B cell (primary cell): ENCODE measurements around the gene PRDX2. TPM values are rescaled to one million over a fixed set of nuclear protein-coding genes. Genes with fewer than 3 reads are reported as not detected.

Experiments used
- ATAC-seq: fragments of 200-7000 bp; cut with Tn5 transposase; one replicate; pipeline ENCODE4 v1.10.0; 2021; ENCODE audit warnings: low read depth, mild to moderate bottlenecking, moderate number of reproducible peaks, moderate library complexity
- CTCF ChIA-PET: fragments of 350-600 bp; sonication (Branson Sonifier 250); formaldehyde crosslinking; loops from one replicate; lab custom pipeline; 2021; ENCODE audit warnings: antibody characterized with exemption, inconsistent platforms; lab: Charles Lee
- POLR2A ChIA-PET: fragments of 350-600 bp; sonication (Branson Sonifier 250); formaldehyde crosslinking; loops from one replicate; lab custom pipeline; 2021; ENCODE audit warnings: antibody characterized with exemption; lab: Charles Lee
- DNase-seq: peaks from one replicate; pipeline ENCODE4 v3.0.0; 2013
- H2AFZ ChIP-seq: 2 replicates; pipeline ENCODE4 v1.6.1; 2012; ENCODE audit warnings: mild to moderate bottlenecking, low read depth, low read length; ENCODE audit not compliant: insufficient read depth, poor library complexity, severe bottlenecking
- H3K27ac ChIP-seq, 2 donors: 1 replicate in 1 of 2; 2 replicates in 1 of 2; pipeline ENCODE4 v1.5.1; 2012 to 2013; ENCODE audit warnings: low read length in 2 of 2, mild to moderate bottlenecking in 2 of 2, moderate library complexity in 1 of 2
- H3K27me3 ChIP-seq, 4 experiments: fragments of 200-600 bp in 1 of 4; sonication (generic) in 1 of 4; replicated peaks in 1 of 4; 1 replicate in 2 of 4; 2 replicates in 2 of 4; pipeline versions ENCODE4 v1.6.1 to v1.7.0; 2013 to 2016; ENCODE audit warnings: low read length in 3 of 4, mild to moderate bottlenecking in 2 of 4, mixed read lengths in 1 of 4, moderate library complexity in 1 of 4; ENCODE audit not compliant: insufficient read depth in 4 of 4, control insufficient read depth in 3 of 4; ENCODE audit errors: control extremely low read depth in 1 of 4
- H3K36me3 ChIP-seq, 2 experiments: replicated peaks in 1 of 2; 1 replicate in 1 of 2; 2 replicates in 1 of 2; pipeline versions ENCODE4 v1.6.1 to v1.7.1; 2013; ENCODE audit warnings: low read length in 1 of 2; ENCODE audit not compliant: insufficient read depth in 2 of 2, control insufficient read depth in 1 of 2; ENCODE audit errors: control extremely low read depth in 1 of 2, extremely low read depth in 1 of 2
- H3K4me1 ChIP-seq, 2 donors: fragments of 200-600 bp in 1 of 2; sonication (generic) in 1 of 2; 1 replicate in 1 of 2; 2 replicates in 1 of 2; pipeline versions ENCODE4 v1.5.1 to v1.6.1; 2013 to 2017; ENCODE audit warnings: low read length in 2 of 2; ENCODE audit not compliant: control insufficient read depth in 2 of 2, insufficient read depth in 2 of 2
- H3K4me2 ChIP-seq: replicated peaks from 2 replicates; pipeline ENCODE3; 2012; ENCODE audit warnings: mild to moderate bottlenecking, low read depth, low read length; ENCODE audit not compliant: poor library complexity, severe bottlenecking
- H3K4me3 ChIP-seq, 5 experiments: fragments of 200-600 bp in 1 of 5; sonication (generic) in 1 of 5; 1 replicate in 3 of 5; 2 replicates in 2 of 5; pipeline versions ENCODE4 v1.5.1 to v1.7.0; 2011 to 2016; ENCODE audit warnings: low read length in 4 of 5, mild to moderate bottlenecking in 4 of 5, low read depth in 2 of 5, control low read depth in 1 of 5, moderate library complexity in 1 of 5; ENCODE audit not compliant: insufficient read depth in 1 of 5; ENCODE audit errors: control extremely low read depth in 1 of 5, extremely low read depth in 1 of 5
- H3K79me2 ChIP-seq: fragments of 200-600 bp; sonication (generic); one replicate; pipeline ENCODE4 v1.6.0; 2016; ENCODE audit warnings: low read length; ENCODE audit not compliant: control insufficient read depth, insufficient read depth
- H3K9ac ChIP-seq: fragments of 200-600 bp; sonication (generic); 2 replicates; pipeline ENCODE4 v1.6.1; 2017; ENCODE audit warnings: mild to moderate bottlenecking, low read length, moderate library complexity
- H3K9me3 ChIP-seq, 3 donors: one replicate each; pipeline versions ENCODE4 v1.6.1 to v1.7.1; 2013; ENCODE audit warnings: low read length in 2 of 3; ENCODE audit not compliant: control insufficient read depth in 2 of 3, insufficient read depth in 1 of 3; ENCODE audit errors: control extremely low read depth in 1 of 3
- H4K20me1 ChIP-seq: 2 replicates; pipeline ENCODE4 v1.6.0; 2012; ENCODE audit warnings: mild to moderate bottlenecking, low read length; ENCODE audit not compliant: insufficient read depth, control insufficient read depth, poor library complexity, severe bottlenecking
- H3K27ac Mint-ChIP-seq: one replicate; pipeline ENCODE4 v1.8.0; 2021; ENCODE audit warnings: mixed read lengths
- H3K27me3 Mint-ChIP-seq: one replicate; pipeline ENCODE4 v1.8.0; 2021; ENCODE audit warnings: mixed read lengths
- H3K4me1 Mint-ChIP-seq: one replicate; pipeline ENCODE4 v1.8.0; 2021; ENCODE audit warnings: mixed read lengths
- H3K4me3 Mint-ChIP-seq: one replicate; pipeline ENCODE4 v1.8.0; 2021; ENCODE audit warnings: mixed read lengths
- H3K9me3 Mint-ChIP-seq: one replicate; pipeline ENCODE4 v1.8.0; 2022; ENCODE audit warnings: mixed read lengths; ENCODE audit not compliant: insufficient read depth
- CTCF ChIP-seq: fragments of 200-600 bp; IDR thresholded peaks from one replicate; pipeline ENCODE4 v1.8.0; 2022; ENCODE audit warnings: antibody characterized with exemption, mild to moderate bottlenecking
- EZH2 ChIP-seq: IDR thresholded peaks from 2 replicates; pipeline ENCODE4 v1.6.1; 2012; ENCODE audit warnings: borderline replicate concordance, low read depth, mild to moderate bottlenecking, moderate library complexity, low read length; ENCODE audit not compliant: insufficient read depth, poor library complexity, severe bottlenecking
- WGBS: methylation state at CpG from one replicate; pipeline ENCODE4 v1.1.5; 2013; ENCODE audit warnings: missing lambda C conversion rate; ENCODE audit not compliant: insufficient coverage; 5-methylcytosine and 5-hydroxymethylcytosine counted together
- intact Hi-C: fragments of 100-400 bp; cut with micrococcal nuclease; formaldehyde crosslinking; loops from one replicate; pipeline ENCODE4 v1.10.0; 2022
- polyA plus RNA-seq: library from polyadenylated mRNA; depleted of rRNA; stranded (reverse); fragments of >200 nt; gene quantifications from 2 replicates; pipeline ENCODE4 v1.2.3, GENCODE V29; 2012
- total RNA-seq, 2 donors: library from RNA; stranded (reverse); fragments of 120-200 nt in 1 of 2; gene quantifications; 1 replicate in 1 of 2; 2 replicates in 1 of 2; pipeline versions ENCODE4 v1.2.3 to v1.2.4, GENCODE V29; 2013 to 2022

The PRDX2 gene
- total and polyA plus RNA-seq, 2 donors (not counting 1 experiment from before 2014, with no cell fraction given) = 45.5 to 66.1 TPM

- H3K79me2 ChIP-seq = peaks cover 20% of the 10 kb centered on the region
- intact Hi-C loops = loop anchor here (5.0 kb wide), 1 partner anchor 1207 kb away; no protein-coding TSS in a partner anchor
- H4K20me1 ChIP-seq = peaks cover 19% of the 10 kb centered on the region
- 1% methylated on average over 41 of the region's 46 CpGs for WGBS
- H3K27ac ChIP-seq = peak overlapping the region; percentile 95 to 97
- H3K4me2 ChIP-seq = peak overlapping the region; percentile 91
- peaks cover 0 to 4% of the 10 kb centered on the region in 2 experiments for H3K36me3 ChIP-seq
- no peak overlapping the region for H2AFZ ChIP-seq
- TF ChIP-seq EZH2 = no peak
- TF ChIP-seq CTCF = no peak
- H3K4me1 ChIP-seq = peaks cover 52 to 64% of the 10 kb centered on the region in 2 donors
- ChIA-PET CTCF (interaction anchor here (1.0 to 5.0 kb wide), 3 partner anchors 12 to 29 kb away, joined by 3 to 65 read pairs (median 3); no protein-coding TSS in a partner anchor), POLR2A (interaction anchor here (0.5 to 4.5 kb wide), 7 partner anchors 12 to 1048 kb away, joined by 3 to 36 read pairs (median 4); partner anchors contain the start of gene FBXW9)
- Mint-ChIP-seq H3K4me1 (peaks cover 36% of the 10 kb centered on the region), H3K9me3 (no peaks in the 10 kb centered on the region), H3K27me3 (no peaks in the 10 kb centered on the region), H3K4me3 (peak overlapping the region; percentile 97), H3K27ac (peak overlapping the region; percentile 99)
- no peaks in the 10 kb centered on the region for H3K27me3 ChIP-seq
- H3K9me3 ChIP-seq = no peaks in the 10 kb centered on the region
- peak; percentile 80 for DNase-seq
- peak overlapping the region; percentile 86 for H3K9ac ChIP-seq
- H3K4me3 ChIP-seq = peak overlapping the region; percentile 67 to 99 (median 97)
- ATAC-seq = no peak
Observed at GRCh38 chr19:12789098-12789903, 12.3 kb downstream of the PRDX2 start.
